SK-N-DZ (cell line): Measurements from ENCODE around the gene CADM1.

ENCODE experiments used
- DNase-seq: peaks from one replicate; pipeline ENCODE4 v3.0.0-alpha.2; 2015; ENCODE audit warnings: low spot score

CADM1 gene

GRCh38 chr11:115446214-115446613 lies 58.0 kb downstream of the CADM1 start:
- no peak for DNase-seq

- no peak for DNase-seq
Measured at GRCh38 chr11:115444542-115444941, 59.7 kb downstream of the CADM1 start.

DNA sequence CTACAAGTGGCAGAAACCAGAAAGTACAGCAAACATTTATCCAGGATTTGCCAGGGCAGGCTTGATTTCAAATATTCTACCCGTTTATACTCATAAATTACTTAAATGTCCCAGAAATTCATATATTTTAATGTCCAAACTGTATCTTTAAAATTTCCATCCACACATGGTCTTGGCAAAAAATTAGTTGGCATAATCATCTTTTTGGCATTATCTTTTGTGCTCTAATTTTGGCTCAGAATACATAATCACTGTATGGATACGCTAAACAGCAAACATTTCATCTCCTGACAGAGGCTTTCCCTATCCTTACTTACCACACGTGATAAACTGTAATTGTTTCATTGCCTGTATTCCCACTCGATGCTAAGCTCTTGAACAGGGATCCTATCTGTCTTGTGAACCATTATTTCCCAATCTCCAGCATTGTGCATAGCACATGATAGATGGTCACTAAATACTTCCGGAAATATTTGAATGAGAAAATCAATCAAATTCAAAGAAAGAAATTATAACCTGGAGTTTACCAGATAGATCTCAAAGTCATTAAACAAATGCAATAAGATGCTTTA lies 64.2 kb downstream of the CADM1 start:
- no peak for DNase-seq

- peak; percentile 42 for DNase-seq
Measured at GRCh38 chr11:115439385-115439784, 64.8 kb downstream of the CADM1 start.

GRCh38 chr11:115437902-115438575 lies 66.2 kb downstream of the CADM1 start:
- DNase-seq = peak; percentile 71

- no peak for DNase-seq
Measured at GRCh38 chr11:115430345-115430744, 73.9 kb downstream of the CADM1 start.

GRCh38 chr11:115428306-115428705 lies 75.9 kb downstream of the CADM1 start:
- DNase-seq = no peak

- DNase-seq = no peak
Measured at GRCh38 chr11:115425816-115426215, 78.4 kb downstream of the CADM1 start.

- no peak for DNase-seq
Measured at GRCh38 chr11:115425250-115425649, 79.0 kb downstream of the CADM1 start.

DNA sequence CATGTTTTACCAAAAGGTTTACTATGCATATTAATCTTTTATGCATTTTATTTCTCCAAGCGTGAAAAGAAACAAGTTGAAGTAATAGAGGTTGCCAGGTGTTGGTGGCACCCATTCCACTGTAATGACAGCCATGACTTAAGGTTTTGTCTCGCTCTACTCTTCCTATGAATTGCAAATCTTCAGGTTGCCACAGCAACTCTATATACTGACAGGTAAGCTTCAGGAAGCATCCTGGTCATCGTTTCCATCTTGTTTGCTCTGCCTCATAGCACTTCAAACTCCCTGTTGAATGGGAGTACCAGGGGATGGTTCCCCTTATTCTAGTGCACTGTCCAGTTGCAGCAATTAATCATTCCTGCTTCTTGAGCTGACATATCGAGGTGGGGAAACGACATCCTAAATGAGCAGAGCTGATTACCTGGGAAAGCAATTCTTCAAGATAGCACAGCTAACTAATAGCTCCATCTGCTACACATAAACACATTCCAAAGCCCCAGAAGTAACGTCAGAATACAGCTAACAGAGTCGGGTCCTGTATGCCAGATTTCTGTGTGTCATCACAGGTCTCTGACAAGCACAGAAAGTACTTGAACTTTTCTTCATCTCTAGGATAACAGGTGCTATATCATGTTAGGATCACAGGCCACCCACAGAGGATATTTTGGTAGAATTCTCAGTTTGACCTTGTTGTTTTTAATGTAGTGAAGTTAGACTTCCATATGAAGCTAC lies 80.3 kb downstream of the CADM1 start:
- DNase-seq = no peak

DNA sequence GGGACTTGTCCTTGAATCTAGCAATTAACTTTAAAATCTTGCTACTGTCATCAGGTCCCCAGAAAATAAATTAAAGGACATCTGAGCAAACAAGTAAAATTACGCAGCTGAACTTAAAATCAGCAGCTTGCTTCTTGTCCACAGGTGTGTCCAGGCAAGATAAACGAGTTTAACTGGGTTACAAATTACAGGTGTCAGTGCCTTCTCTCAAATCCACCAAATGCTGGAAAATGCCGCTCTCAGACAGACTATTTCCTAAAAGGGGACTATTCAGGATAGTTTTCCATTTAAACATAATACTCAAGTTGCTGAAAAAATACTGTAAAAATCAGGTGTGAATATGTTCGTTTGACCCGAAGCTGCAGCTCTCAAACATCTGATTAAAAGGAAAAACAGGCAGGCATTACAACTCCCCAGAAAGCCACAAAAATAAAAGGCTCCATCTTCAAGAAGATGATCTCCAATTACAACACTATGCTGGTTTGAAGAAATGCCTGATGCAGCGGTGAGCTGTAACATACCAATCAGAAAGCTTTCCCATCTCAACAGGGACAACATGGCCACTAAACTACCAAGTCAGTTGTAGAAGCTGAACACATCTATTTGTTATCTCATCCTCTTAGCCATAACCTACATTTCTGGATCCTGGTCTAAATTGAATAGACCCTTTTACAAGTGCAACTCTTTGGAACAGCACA lies 82.1 kb downstream of the CADM1 start:
- DNase-seq = no peak

GRCh38 chr11:115421352-115421991 lies 82.7 kb downstream of the CADM1 start:
- DNase-seq = peak; percentile 17

- DNase-seq = no peak
Measured at GRCh38 chr11:115420505-115420904, 83.7 kb downstream of the CADM1 start.

- DNase-seq = no peak
Measured at GRCh38 chr11:115418626-115419025, 85.6 kb downstream of the CADM1 start.

GRCh38 chr11:115418081-115418480 lies 86.1 kb downstream of the CADM1 start:
- DNase-seq = no peak

- DNase-seq = no peak
Measured at GRCh38 chr11:115411120-115411519, 93.1 kb downstream of the CADM1 start.

GRCh38 chr11:115409691-115410220 lies 94.5 kb downstream of the CADM1 start:
- peak; percentile 20 for DNase-seq

GRCh38 chr11:115409116-115409670 lies 95.0 kb downstream of the CADM1 start:
- no peak for DNase-seq

- no peak for DNase-seq
Measured at GRCh38 chr11:115408036-115408921, 95.9 kb downstream of the CADM1 start.

DNA sequence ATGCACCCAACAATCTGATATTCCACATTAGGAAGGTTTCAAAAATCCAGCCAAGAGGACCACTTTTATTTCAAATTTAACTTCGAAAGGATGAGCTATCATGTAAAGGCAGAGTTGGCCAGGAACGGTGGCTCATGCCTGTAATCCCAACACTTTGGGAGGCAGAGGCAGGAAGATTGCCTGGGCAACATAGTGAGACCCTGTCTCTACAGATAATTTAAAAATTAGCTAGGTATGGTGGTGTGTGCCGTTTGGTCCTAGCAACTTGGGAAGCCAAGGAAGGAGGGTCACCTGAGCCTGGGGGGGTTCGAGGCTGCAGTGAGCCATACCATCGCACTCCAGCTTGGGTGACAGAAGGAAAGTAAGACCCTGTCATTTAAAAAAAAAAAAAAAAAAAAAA lies 96.7 kb downstream of the CADM1 start:
- no peak for DNase-seq
